ENCODE results near the gene POTEF.
"Not testable (repeated sequence)": the region's sequence is repeated elsewhere in the genome, so short reads cannot be mapped to it uniquely, and the experiment has no call there.

POTEF gene

GRCh38 chr2:130143266-130144039 is 14.4 kb upstream of the POTEF start:
- H3K27me3 Mint-ChIP-seq; H3K4me1 Mint-ChIP-seq; H3K9me3 Mint-ChIP-seq; H3K36me3 Mint-ChIP-seq; ATAC-seq (ENCODE audit: low read depth): not testable (repeated sequence)
- DNase-seq (ENCODE audit: low spot score in 2 of 2): peak in 1 of 2 donors; percentile 13
- H3K4me3 Mint-ChIP-seq: peak overlapping the region; percentile 75
- H3K27ac Mint-ChIP-seq: peak overlapping the region; percentile 1

DNA sequence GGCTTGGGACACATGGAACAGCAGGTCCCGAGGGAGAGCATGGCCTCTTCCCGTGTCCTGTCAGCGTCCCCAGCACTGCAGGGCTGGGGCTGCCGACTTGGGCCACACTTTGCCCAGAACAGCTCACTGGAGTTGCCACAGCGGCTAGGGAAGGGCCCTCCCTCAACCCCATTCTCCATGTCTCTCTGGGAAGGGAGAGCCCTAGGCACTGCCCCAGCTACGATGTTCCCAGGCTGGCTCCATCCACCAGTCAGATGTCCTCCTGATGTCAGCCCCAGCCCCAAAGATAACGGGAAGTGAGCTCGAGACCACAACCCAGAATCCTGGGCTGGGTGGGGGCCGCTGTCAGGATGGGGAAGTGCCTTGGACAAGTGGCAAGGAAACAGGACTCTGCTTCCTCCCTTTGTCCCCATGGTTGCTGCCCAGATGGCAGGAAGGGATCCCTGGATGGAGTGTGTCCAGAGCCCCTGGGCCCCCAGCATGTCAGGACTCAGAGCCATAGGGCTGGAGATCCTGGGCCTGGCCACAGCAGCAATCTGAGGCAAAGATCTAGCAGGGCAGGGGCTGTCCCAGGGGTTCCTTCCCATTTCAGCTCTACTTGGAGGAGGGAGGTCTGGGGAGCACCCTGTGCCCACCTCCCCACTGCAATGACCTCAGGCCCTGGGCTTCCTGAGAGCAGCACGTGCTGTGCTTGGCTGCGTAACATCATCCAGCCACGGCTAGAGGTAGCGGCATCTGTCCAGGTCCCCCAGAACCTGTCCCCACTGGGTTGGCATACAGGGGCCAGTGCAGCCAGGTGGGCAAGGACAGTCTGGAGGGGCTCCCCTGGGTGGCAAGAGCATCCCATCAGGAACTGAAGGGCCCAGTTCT is 13.6 kb upstream of the POTEF start:
- not testable (repeated sequence) for H3K4me1 Mint-ChIP-seq; H3K36me3 Mint-ChIP-seq; H3K27me3 Mint-ChIP-seq; H3K4me3 Mint-ChIP-seq; ATAC-seq (ENCODE audit: low read depth); H3K9me3 Mint-ChIP-seq
- peak in 1 of 2 donors; percentile 8 for DNase-seq (ENCODE audit: low spot score in 2 of 2)
- peak overlapping the region; percentile 1 for H3K27ac Mint-ChIP-seq

- H3K36me3 Mint-ChIP-seq; H3K4me1 Mint-ChIP-seq; H3K4me3 Mint-ChIP-seq; H3K27ac Mint-ChIP-seq; ATAC-seq (ENCODE audit: low read depth); H3K9me3 Mint-ChIP-seq; H3K27me3 Mint-ChIP-seq: not testable (repeated sequence)
- peak in 1 of 2 donors; percentile 7 for DNase-seq (ENCODE audit: low spot score in 2 of 2)
These were observed 12.8 kb upstream of the POTEF start for GRCh38 chr2:130141645-130142370.

GRCh38 chr2:130141002-130141401 is 12.0 kb upstream of the POTEF start:
- peak in 1 of 2 donors; percentile 8 for DNase-seq (ENCODE audit: low spot score in 2 of 2)
- H3K36me3 Mint-ChIP-seq; H3K27ac Mint-ChIP-seq; H3K27me3 Mint-ChIP-seq; H3K9me3 Mint-ChIP-seq; H3K4me1 Mint-ChIP-seq; H3K4me3 Mint-ChIP-seq; ATAC-seq (ENCODE audit: low read depth): not testable (repeated sequence)

DNA sequence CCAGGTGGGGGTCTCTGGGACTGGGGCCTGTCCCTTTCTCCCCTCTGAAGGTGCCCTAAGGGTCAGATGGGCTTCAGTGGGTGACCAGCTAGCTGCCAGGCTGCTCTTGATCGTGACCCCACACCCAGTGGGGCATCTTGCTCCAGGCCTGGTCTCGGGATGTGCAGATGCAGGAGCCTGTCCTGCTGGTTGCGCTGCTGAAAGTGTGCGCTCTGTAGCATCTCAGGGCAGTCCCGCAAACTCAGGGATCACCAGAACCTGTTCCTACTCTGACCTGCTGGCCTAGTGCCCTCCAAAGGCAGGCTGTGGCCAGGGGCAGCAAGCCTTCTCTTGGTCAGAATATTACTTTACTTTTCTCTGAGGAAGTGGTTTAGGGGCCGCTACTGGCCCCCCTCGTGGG is 11.5 kb upstream of the POTEF start:
- ATAC-seq (ENCODE audit: low read depth); H3K9me3 Mint-ChIP-seq; H3K4me1 Mint-ChIP-seq; H3K27me3 Mint-ChIP-seq; H3K36me3 Mint-ChIP-seq; H3K27ac Mint-ChIP-seq; H3K4me3 Mint-ChIP-seq: not testable (repeated sequence)
- peak in 1 of 2 donors; percentile 7 for DNase-seq (ENCODE audit: low spot score in 2 of 2)

DNA sequence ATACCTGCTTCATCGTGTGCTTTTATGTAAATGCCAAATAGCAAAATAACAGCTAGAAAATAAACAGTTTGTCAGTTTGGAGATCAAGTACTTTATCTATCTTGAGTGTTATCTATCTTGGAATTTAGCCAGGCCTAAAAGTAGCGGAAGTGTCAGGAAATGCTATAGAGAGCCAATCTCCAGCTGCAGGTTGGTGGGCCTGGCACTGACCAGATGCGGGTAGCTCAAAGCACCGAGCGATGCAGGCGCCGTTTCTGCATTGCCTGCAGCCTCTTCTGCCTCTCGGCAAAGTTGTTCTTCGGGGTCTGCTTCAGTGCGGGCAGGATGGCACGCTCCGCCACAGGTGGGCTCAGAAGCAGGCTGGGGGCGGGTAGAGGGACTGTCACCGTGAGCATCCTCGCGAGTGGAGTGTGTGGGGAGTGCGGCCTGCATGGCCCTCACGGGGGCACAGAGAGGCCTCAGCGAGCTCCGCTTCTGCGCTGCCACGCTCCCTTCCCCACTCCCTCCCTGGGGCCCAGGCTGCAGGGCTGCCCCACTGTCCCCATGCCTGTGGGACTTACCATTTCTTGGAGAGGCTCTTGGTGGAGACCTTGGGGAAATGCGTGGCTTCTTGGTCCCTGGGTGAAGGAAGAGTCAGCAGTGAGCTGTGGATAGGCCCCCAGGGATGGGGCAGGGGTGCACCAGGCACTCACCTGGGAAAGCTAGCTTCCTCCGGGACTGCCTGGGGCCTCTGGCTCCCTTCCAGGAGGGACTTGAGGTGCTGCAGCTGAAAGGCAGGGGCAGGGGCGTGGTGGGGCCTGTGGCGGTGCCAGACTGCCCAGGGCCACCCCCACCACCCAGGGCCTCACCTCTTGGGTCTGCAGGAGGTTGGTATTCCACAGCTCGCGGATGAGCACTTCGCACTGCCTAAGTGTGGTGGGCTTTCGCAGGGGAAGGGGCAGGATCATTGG is 10.6 kb upstream of the POTEF start:
- H3K9me3 Mint-ChIP-seq; H3K4me1 Mint-ChIP-seq; H3K27ac Mint-ChIP-seq; H3K4me3 Mint-ChIP-seq; ATAC-seq (ENCODE audit: low read depth); H3K27me3 Mint-ChIP-seq; H3K36me3 Mint-ChIP-seq; DNase-seq (ENCODE audit: low spot score in 2 of 2): not testable (repeated sequence)

DNA sequence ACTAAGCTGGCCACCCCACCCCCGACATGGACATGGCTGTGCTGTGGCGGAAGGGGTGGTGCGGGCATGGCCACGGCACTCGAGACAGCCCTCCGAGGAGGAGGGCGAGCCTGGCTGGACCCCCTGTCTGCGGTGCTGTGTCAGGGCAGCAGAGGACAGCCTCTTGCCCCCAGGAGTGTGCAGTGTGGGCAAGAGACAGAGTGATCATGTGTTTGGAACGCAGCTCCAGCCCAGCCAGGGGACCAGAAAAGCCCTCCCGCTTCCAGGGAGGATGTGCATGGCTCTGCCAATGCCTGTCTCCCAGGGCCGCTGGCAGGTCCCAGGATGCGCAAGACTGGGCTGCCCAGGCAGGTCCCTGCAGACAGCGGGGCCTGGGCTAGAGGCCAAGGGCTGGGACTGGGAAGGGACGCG is 9.8 kb upstream of the POTEF start:
- peak in 1 of 2 donors; percentile 8 for DNase-seq (ENCODE audit: low spot score in 2 of 2)
- not testable (repeated sequence) for H3K4me3 Mint-ChIP-seq; H3K36me3 Mint-ChIP-seq; H3K27me3 Mint-ChIP-seq; H3K27ac Mint-ChIP-seq; H3K9me3 Mint-ChIP-seq; H3K4me1 Mint-ChIP-seq; ATAC-seq (ENCODE audit: low read depth)

DNA sequence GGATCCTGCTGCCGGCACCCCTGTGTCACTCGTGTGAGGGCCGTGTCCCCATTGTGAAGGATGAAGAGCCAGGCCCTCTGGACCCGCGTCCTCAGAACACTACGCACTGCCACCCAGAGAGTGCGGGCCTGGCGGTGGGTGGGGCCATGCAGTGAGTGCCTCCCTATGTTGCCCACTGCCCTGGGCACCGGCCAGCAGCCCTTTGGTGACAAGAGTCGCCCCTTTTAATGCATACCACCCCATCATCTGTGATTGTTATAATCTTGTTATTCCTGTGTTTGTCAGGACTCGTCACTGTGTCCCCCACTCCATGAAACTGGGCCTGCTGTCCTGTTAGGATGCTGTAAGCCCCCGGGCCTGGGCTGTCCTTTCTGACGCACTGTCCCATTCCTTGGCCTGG is 9.3 kb upstream of the POTEF start:
- DNase-seq (ENCODE audit: low spot score in 2 of 2); H3K4me1 Mint-ChIP-seq; H3K9me3 Mint-ChIP-seq; H3K4me3 Mint-ChIP-seq; H3K27ac Mint-ChIP-seq; H3K27me3 Mint-ChIP-seq; H3K36me3 Mint-ChIP-seq; ATAC-seq (ENCODE audit: low read depth): not testable (repeated sequence)

GRCh38 chr2:130137118-130137517 is 8.1 kb upstream of the POTEF start:
- H3K9me3 Mint-ChIP-seq; H3K4me1 Mint-ChIP-seq; H3K4me3 Mint-ChIP-seq; H3K36me3 Mint-ChIP-seq; H3K27ac Mint-ChIP-seq; DNase-seq (ENCODE audit: low spot score in 2 of 2); ATAC-seq (ENCODE audit: low read depth); H3K27me3 Mint-ChIP-seq: not testable (repeated sequence)

GRCh38 chr2:130136546-130136945 is 7.5 kb upstream of the POTEF start:
- not testable (repeated sequence) for H3K4me3 Mint-ChIP-seq; ATAC-seq (ENCODE audit: low read depth); H3K36me3 Mint-ChIP-seq; H3K9me3 Mint-ChIP-seq; DNase-seq (ENCODE audit: low spot score in 2 of 2); H3K27ac Mint-ChIP-seq; H3K4me1 Mint-ChIP-seq; H3K27me3 Mint-ChIP-seq

DNA sequence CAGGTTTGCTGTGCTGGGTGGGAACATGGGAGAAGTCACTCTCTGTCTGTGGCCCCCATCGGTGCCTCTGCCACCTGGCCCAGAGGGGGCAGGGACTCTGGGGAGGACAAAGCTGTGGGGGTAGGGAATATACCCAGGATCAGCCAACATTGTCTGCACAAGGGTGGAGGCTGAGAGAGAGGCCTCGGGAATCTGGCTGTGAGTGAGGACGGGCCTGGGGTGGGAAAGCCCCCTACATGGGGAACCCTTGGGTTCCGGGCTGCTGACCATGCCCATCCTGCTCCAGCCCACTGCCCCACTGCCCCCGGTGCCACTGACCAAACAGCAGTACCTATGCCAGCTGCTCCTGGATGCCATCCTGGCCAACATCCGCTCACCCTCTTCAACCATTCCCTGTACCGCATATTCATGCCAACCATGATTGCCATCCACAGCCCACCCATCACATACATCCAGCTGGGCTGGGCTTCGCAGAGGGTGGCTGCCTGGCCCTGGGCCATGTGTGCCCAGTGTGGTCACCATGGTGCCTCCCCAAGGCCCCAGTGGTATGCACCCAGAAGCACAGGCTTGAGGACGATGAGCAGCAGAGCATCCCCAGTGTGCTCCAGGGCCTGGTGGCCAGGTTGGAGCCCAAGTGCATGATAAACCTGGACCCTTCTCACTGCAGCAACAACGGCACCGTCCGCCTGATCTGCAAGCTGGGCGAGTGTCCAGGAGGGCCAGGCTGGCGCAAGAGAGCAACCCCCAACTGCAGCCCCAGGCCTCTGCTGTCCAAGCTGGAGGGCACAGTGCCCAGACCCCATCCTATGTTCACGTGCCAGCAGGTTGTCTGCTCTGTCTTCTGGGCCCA is 6.9 kb upstream of the POTEF start:
- DNase-seq (ENCODE audit: low spot score in 2 of 2) (no peak), ATAC-seq (ENCODE audit: low read depth) (no peak)
- Mint-ChIP-seq H3K9me3 (no peaks in the 10 kb centered on the region), H3K36me3 (no peaks in the 10 kb centered on the region), H3K4me3 (no peak overlapping the region), H3K27ac (no peak overlapping the region), H3K27me3 (no peaks in the 10 kb centered on the region), H3K4me1 (no peaks in the 10 kb centered on the region)

- not testable (repeated sequence) for H3K36me3 Mint-ChIP-seq; DNase-seq (ENCODE audit: low spot score in 2 of 2); H3K9me3 Mint-ChIP-seq; ATAC-seq (ENCODE audit: low read depth); H3K27ac Mint-ChIP-seq; H3K4me1 Mint-ChIP-seq; H3K27me3 Mint-ChIP-seq; H3K4me3 Mint-ChIP-seq
These were observed 558 bp downstream of the POTEF start for GRCh38 chr2:130128464-130128863.

- not testable (repeated sequence) for H3K36me3 Mint-ChIP-seq; ATAC-seq (ENCODE audit: low read depth); H3K9me3 Mint-ChIP-seq; H3K4me3 Mint-ChIP-seq; H3K27me3 Mint-ChIP-seq; H3K27ac Mint-ChIP-seq; DNase-seq (ENCODE audit: low spot score in 2 of 2); H3K4me1 Mint-ChIP-seq
These were observed 1.3 kb downstream of the POTEF start for GRCh38 chr2:130127726-130128125.

All from memory B cell (primary cell).